Brain microvascular endothelial cell (primary cell): Measurements from ENCODE around the gene RAB11A.

Source experiments
- DNase-seq: peaks from one replicate; pipeline ENCODE4 v3.0.0-alpha.2; 2020
- H3K27ac ChIP-seq: fragments of 250-450 bp; sonication (Bioruptor Pico); 2 replicates; pipeline ENCODE4 v1.5.1; 2020; ENCODE audit warnings: mild to moderate bottlenecking, moderate library complexity
- H3K27me3 ChIP-seq: fragments of 250-450 bp; sonication (Bioruptor Pico); replicated peaks from 2 replicates; pipeline ENCODE4 v1.5.1; 2020; ENCODE audit warnings: mild to moderate bottlenecking
- H3K36me3 ChIP-seq: fragments of 250-450 bp; sonication (Bioruptor Pico); replicated peaks from 2 replicates; pipeline ENCODE4 v1.5.1; 2020; ENCODE audit warnings: mild to moderate bottlenecking
- H3K4me3 ChIP-seq: 2 replicates; pipeline ENCODE4 v1.5.1; 2011; ENCODE audit warnings: low read depth, mild to moderate bottlenecking, control low read depth, low read length, moderate library complexity
- in situ Hi-C: cut with HindIII; loops from 2 replicates; pipeline ENCODE4 v1.10.0; 2017; ENCODE audit warnings: low sequenced_read_pairs, low pct_ligation_motif_present
- TF ChIP-seq, protein P1 (sequence below): IDR thresholded peaks from 2 replicates; pipeline ENCODE4 v1.5.1; 2011; ENCODE audit warnings: low read depth, mild to moderate bottlenecking, moderate library complexity, low read length, control low read depth, inconsistent platforms; ENCODE audit errors: missing control alignments

RAB11A gene

GRCh38 chr15:65851981-65852380, 17.3 kb upstream of the RAB11A start:
- DNase-seq: no peak
- in situ Hi-C loops: loop anchor here (25.0 kb wide), 1 partner anchor 215 kb away; no protein-coding TSS in a partner anchor
- TF ChIP-seq, protein P1, sequence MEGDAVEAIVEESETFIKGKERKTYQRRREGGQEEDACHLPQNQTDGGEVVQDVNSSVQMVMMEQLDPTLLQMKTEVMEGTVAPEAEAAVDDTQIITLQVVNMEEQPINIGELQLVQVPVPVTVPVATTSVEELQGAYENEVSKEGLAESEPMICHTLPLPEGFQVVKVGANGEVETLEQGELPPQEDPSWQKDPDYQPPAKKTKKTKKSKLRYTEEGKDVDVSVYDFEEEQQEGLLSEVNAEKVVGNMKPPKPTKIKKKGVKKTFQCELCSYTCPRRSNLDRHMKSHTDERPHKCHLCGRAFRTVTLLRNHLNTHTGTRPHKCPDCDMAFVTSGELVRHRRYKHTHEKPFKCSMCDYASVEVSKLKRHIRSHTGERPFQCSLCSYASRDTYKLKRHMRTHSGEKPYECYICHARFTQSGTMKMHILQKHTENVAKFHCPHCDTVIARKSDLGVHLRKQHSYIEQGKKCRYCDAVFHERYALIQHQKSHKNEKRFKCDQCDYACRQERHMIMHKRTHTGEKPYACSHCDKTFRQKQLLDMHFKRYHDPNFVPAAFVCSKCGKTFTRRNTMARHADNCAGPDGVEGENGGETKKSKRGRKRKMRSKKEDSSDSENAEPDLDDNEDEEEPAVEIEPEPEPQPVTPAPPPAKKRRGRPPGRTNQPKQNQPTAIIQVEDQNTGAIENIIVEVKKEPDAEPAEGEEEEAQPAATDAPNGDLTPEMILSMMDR: no peak

DNA sequence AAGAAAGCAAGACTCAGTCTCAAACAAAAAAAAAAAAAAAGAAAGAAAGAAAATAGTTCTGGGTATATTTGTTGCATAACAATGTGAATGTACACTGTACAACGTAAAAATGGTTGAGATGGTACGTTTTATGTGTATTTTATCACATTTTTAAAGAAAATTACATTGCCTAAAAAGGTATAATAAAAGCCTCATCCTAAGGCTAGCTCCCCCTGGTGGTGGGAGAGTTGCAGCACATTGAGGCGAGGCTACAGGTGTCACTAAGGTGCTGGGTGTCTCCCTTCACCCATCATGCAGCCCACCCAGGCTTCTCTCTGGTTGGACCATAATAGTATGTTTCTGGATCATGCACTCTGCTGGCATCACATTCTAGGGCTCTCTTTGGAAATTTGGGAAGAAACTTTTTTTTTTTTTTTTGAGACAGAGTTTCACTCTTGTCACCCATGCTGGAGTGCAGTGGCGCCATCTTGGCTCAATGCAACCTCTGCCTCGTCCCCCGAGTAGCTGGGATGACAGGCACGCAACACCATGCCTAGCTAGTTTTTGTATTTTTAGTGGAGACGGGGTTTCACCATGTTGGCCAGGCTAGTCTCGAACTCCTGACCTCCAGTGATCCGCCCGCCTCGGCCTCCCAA, 12.4 kb upstream of the RAB11A start:
- H3K4me3 ChIP-seq: no peak overlapping the region
- no peaks in the 10 kb centered on the region for H3K36me3 ChIP-seq
- DNase-seq: no peak
- TF ChIP-seq, protein P1: peak; percentile 93
- in situ Hi-C loops: loop anchor here (25.0 kb wide), 1 partner anchor 220 kb away; no protein-coding TSS in a partner anchor
- no peak overlapping the region for H3K27ac ChIP-seq
- no peaks in the 10 kb centered on the region for H3K27me3 ChIP-seq

More at GRCh38 chr15:65851981-65852380, 17.3 kb upstream of the RAB11A start:
- Histone ChIP-seq H3K4me3 (no peak overlapping the region), H3K36me3 (no peaks in the 10 kb centered on the region), H3K27ac (no peak overlapping the region), H3K27me3 (no peaks in the 10 kb centered on the region)

DNA sequence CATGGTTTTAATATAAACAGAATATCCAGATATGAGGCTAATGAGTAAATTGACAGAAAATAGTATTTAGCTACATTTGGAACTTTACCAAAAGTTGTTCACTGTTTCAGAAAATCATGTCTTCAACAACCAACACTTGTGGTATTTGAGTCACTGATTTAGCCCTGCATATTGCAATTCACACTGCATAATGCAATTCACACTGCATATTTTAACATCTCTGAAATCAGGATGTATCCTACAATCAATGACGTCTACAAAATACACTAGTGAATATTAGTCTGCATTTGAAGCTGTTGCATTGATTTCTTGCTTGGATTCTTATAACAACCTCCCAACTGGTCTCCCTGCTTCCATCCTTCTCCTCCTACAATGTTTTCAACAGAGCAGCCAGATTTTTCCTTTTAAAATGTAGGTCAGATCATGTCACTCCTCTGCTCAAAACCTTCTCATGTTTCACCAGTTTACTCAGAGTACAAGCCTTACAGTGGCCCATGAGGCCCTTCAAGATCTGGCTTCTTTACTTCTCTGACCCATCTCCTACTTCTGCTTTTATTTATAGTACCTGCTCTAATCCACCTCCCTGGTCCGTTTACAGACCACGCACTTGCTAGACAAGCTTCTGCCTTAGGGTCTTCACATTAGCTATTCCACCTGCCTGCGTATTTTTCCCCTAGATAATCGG, 11.4 kb upstream of the RAB11A start:
- no peak overlapping the region for H3K27ac ChIP-seq
- H3K36me3 ChIP-seq: no peaks in the 10 kb centered on the region
- H3K4me3 ChIP-seq: no peak overlapping the region
- no peak for DNase-seq
- no peaks in the 10 kb centered on the region for H3K27me3 ChIP-seq
- TF ChIP-seq, protein P1: no peak
- in situ Hi-C loops: loop anchor here (25.0 kb wide), 1 partner anchor 221 kb away; no protein-coding TSS in a partner anchor

DNA sequence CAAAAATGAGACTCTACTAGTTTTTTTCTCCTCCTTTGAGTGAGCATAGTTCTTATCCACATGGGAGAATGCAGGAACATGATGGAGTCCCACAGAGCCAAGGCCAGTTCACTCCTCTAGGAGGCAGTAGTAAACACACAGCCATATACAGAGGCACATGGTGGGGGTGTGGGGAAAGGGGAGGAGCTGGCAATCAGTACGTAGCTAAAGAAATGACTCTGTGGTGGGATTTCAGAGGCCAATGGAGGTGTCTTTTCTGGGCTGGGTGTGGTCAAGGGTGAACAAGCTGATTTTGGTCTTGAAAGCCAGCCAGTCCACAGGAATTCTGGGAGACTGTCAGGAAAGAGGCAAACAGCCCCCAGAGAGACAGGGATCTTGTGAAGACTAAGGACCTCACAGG, 6.6 kb upstream of the RAB11A start:
- no peak overlapping the region for H3K27ac ChIP-seq
- no peaks in the 10 kb centered on the region for H3K36me3 ChIP-seq
- peak; percentile 75 for DNase-seq
- no peaks in the 10 kb centered on the region for H3K27me3 ChIP-seq
- in situ Hi-C loops: loop anchor here (25.0 kb wide), 1 partner anchor 225 kb away; no protein-coding TSS in a partner anchor
- no peak overlapping the region for H3K4me3 ChIP-seq
- TF ChIP-seq, protein P1: peak; percentile 82

- in situ Hi-C loops: loop anchor here (25.0 kb wide), 1 partner anchor 226 kb away; no protein-coding TSS in a partner anchor
- no peak for DNase-seq
- TF ChIP-seq, protein P1: no peak
- Histone ChIP-seq H3K27me3 (no peaks in the 10 kb centered on the region), H3K4me3 (no peak overlapping the region), H3K36me3 (no peaks in the 10 kb centered on the region), H3K27ac (no peak overlapping the region)
Measured at GRCh38 chr15:65863106-65863505, 6.2 kb upstream of the RAB11A start.
